WTC11 (cell line): ENCODE results near the gene RPL35.

Experiments
- CTCF ChIP-seq: fragments of 200-600 bp; IDR thresholded peaks from 2 replicates; pipeline ENCODE4 v1.8.0; 2022; ENCODE audit warnings: antibody characterized with exemption
- ZNF219 ChIP-seq: sonication (generic); formaldehyde crosslinking; IDR thresholded peaks from 2 replicates; pipeline ENCODE4 v1.8.0; 2023; ENCODE audit warnings: missing genetic modification reagents, mild to moderate bottlenecking, borderline replicate concordance

DNA sequence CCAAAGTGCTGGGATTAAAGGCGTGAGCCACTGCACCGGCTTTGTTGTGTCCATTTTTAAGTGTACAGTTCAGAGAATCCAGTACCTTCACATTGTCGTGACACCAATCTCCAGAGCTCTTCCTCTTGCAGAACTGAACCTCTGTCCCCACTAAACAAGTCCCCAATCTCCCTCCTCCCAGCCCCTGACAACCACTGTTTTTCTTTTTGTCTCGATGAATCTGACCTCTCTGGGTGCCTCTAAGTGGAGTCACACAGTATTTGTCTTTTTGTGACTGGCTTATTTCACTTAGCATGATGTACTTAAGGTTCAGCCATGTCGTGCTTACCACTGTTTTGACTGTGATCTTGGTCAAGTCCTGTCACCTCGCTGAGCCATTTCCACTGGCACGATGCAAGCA is 6.9 kb downstream of the RPL35 start:
- TF ChIP-seq CTCF (no peak), ZNF219 (no peak)
